Liver (tissue), 3 donors: ENCODE results near the gene ELP4.

Experiments
- FOXA1 ChIP-seq: IDR thresholded peaks from 2 replicates; pipeline ENCODE4 v1.6.1; 2016; ENCODE audit warnings: antibody characterized with exemption
- MAX ChIP-seq: IDR thresholded peaks from 2 replicates; pipeline ENCODE4 v1.6.1; 2016; ENCODE audit warnings: antibody characterized with exemption
- RAD21 ChIP-seq, 2 donors: IDR thresholded peaks; 2 replicates each; pipeline ENCODE4 v1.6.1; 2016; ENCODE audit warnings: antibody characterized with exemption in 2 of 2, mild to moderate bottlenecking in 2 of 2
- REST ChIP-seq: IDR thresholded peaks from 2 replicates; pipeline ENCODE4 v1.6.1; 2016; ENCODE audit warnings: antibody characterized with exemption, mild to moderate bottlenecking
- YY1 ChIP-seq: IDR thresholded peaks from 2 replicates; pipeline ENCODE4 v1.6.1; 2016; ENCODE audit warnings: antibody characterized with exemption, mild to moderate bottlenecking
- TF ChIP-seq, protein P1 (sequence below): fragments of 150-350 bp; IDR thresholded peaks from 2 replicates; pipeline ENCODE4 v1.5.1; 2017; ENCODE audit warnings: improper control_type of control experiment, low read depth, low read length; ENCODE audit not compliant: missing input control
- donor health status: healthy.
- donor health status: healthy.

DNA sequence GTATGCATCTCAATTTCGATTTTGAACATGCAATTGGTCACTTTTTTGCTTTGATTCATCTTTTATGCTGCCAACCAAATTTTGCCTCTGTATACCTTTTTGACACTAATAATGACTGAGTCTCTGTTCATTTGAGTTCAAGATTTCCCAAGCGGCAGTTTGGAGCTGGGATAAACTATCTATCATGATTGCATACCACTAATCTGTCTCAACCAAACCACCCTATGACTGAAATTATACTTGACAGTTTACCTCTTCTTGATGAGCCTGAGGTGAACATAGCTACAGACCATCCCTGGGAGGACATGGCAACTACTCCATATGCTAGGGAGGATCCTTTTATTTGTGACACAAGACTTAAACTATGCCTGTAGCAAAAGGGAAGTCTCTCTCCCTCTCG, 155.4 kb downstream of the ELP4 start:
- TF ChIP-seq, protein P1, sequence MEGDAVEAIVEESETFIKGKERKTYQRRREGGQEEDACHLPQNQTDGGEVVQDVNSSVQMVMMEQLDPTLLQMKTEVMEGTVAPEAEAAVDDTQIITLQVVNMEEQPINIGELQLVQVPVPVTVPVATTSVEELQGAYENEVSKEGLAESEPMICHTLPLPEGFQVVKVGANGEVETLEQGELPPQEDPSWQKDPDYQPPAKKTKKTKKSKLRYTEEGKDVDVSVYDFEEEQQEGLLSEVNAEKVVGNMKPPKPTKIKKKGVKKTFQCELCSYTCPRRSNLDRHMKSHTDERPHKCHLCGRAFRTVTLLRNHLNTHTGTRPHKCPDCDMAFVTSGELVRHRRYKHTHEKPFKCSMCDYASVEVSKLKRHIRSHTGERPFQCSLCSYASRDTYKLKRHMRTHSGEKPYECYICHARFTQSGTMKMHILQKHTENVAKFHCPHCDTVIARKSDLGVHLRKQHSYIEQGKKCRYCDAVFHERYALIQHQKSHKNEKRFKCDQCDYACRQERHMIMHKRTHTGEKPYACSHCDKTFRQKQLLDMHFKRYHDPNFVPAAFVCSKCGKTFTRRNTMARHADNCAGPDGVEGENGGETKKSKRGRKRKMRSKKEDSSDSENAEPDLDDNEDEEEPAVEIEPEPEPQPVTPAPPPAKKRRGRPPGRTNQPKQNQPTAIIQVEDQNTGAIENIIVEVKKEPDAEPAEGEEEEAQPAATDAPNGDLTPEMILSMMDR: no peak
- TF ChIP-seq RAD21 (IDR thresholded peaks at IDR 0.05) (no peak), FOXA1 (no peak), MAX (no peak), REST (no peak), YY1 (no peak)
